ENCODE results near the gene MSI1.

GRCh38 chr12:120353556-120354317 is 15.2 kb downstream of the MSI1 start:
- TF ChIP-seq POLR2A (IDR thresholded peaks at IDR 0.05) (no peak), CTCF (IDR thresholded peaks at IDR 0.05 in 4 of 5, conservative IDR thresholded peaks at IDR 0.05 in 1 of 5) (no peak)

Measured in gastrocnemius medialis (tissue), 4 donors.